ENCODE data around the gene RPL35.

RPL35 gene

GRCh38 chr9:124814164-124814535 lies 47.6 kb downstream of the RPL35 start:
- no peak overlapping the region for H3K4me3 ChIP-seq (ENCODE audit: low read length, poor library complexity, severe bottlenecking)
- TF ChIP-seq CTCF (conservative IDR thresholded peaks at IDR 0.05; ENCODE audit: low read length) (no peak), EZH2phosphoT487 (IDR thresholded peaks at IDR 0.05; ENCODE audit: borderline replicate concordance) (no peak)
- H3K36me3 ChIP-seq (ENCODE audit: insufficient read depth, low read length) = no peaks in the 10 kb centered on the region
- H3F3A ChIP-seq (ENCODE audit: low read depth) = no peaks in the 10 kb centered on the region
- H3K9ac ChIP-seq (ENCODE audit: low read depth, low read length, poor library complexity, severe bottlenecking) = no peak overlapping the region
- H3K9me3 ChIP-seq (ENCODE audit: insufficient read depth, low read depth, low read length) = no peaks in the 10 kb centered on the region
- no peaks in the 10 kb centered on the region for H3K9me2 ChIP-seq (replicated peaks; ENCODE audit: low read depth, low read length)
- H4K20me1 ChIP-seq (ENCODE audit: insufficient read depth, low read length, poor library complexity, severe bottlenecking) = no peaks in the 10 kb centered on the region
- no peak overlapping the region for H2AFZ ChIP-seq (ENCODE audit: low read length)
- no peaks in the 10 kb centered on the region for H3K27me3 ChIP-seq (ENCODE audit: insufficient read depth, low read length, poor library complexity, severe bottlenecking)
- no peaks in the 10 kb centered on the region for H3K79me2 ChIP-seq (ENCODE audit: insufficient read depth, low read length)
- H3K4me1 ChIP-seq (ENCODE audit: insufficient read depth, low read length, poor library complexity, severe bottlenecking) = no peaks in the 10 kb centered on the region
- no peak overlapping the region for H3K4me2 ChIP-seq (ENCODE audit: low read depth, low read length, poor library complexity, severe bottlenecking)

DNA sequence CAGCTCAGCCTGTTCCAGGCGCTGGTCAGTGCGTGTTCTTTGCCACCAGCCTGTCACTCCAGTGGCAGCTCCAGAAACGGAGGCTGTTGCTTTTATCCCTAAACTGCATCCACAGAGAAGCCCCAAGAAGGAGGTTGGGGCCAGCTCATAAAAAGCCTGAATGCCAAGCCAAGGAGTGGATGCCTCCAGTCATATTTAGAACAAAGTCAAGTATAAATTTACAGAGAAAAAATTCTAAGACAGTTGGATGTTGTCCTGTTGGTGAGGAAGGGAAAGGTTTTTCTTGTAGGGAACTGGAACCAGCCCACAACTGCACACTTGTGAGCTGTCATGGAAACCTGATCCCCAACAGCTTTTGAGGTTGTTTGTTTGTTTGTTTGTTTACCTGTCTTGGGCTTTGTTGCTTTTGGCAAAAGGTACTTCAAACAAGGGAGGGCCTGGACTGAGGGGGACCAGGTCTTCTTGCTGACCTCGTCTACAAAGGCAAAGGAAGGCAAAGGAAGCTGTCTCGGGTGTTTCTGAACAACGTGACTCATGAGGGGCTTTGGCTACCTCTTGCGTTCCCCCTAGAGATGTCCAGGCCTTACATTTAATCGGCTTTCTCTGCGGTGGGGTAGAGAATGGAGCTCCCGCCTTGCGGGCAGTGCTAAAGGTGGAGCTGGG lies 48.1 kb downstream of the RPL35 start:
- no peak for TF ChIP-seq EZH2phosphoT487 (IDR thresholded peaks at IDR 0.05; ENCODE audit: borderline replicate concordance)
- TF ChIP-seq CTCF (conservative IDR thresholded peaks at IDR 0.05; ENCODE audit: low read length) = no peak
- no peak overlapping the region for H3K9ac ChIP-seq (ENCODE audit: low read depth, low read length, poor library complexity, severe bottlenecking)
- H3K79me2 ChIP-seq (ENCODE audit: insufficient read depth, low read length) = no peaks in the 10 kb centered on the region
- H4K20me1 ChIP-seq (ENCODE audit: insufficient read depth, low read length, poor library complexity, severe bottlenecking) = no peaks in the 10 kb centered on the region
- no peaks in the 10 kb centered on the region for H3F3A ChIP-seq (ENCODE audit: low read depth)
- no peak overlapping the region for H3K4me3 ChIP-seq (ENCODE audit: low read length, poor library complexity, severe bottlenecking)
- H2AFZ ChIP-seq (ENCODE audit: low read length) = no peak overlapping the region
- no peaks in the 10 kb centered on the region for H3K9me2 ChIP-seq (replicated peaks; ENCODE audit: low read depth, low read length)
- no peaks in the 10 kb centered on the region for H3K4me1 ChIP-seq (ENCODE audit: insufficient read depth, low read length, poor library complexity, severe bottlenecking)
- no peaks in the 10 kb centered on the region for H3K36me3 ChIP-seq (ENCODE audit: insufficient read depth, low read length)
- H3K27me3 ChIP-seq (ENCODE audit: insufficient read depth, low read length, poor library complexity, severe bottlenecking) = no peaks in the 10 kb centered on the region
- H3K9me3 ChIP-seq (ENCODE audit: insufficient read depth, low read depth, low read length) = no peaks in the 10 kb centered on the region
- no peak overlapping the region for H3K4me2 ChIP-seq (ENCODE audit: low read depth, low read length, poor library complexity, severe bottlenecking)

DNA sequence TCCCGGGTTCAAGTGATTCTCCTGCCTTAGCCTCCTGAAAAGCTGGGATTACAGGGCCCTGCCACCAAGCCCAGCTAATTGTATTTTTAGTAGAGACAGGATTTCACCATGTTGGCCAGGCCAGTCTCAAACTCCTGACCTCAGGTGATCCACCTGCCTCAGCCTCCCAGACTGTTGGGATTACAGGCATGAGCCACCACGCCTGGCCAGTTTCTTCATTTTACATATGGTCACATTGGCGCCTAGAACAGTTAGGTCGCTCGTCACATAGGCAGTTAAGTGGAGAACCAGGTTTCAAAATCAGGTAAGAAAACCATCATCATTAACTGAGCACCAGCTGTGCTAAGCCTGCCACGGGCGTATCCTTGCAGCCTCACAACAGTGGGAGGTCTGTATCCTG lies 48.7 kb downstream of the RPL35 start:
- Histone ChIP-seq H3K9me2 (replicated peaks; ENCODE audit: low read depth, low read length) (no peaks in the 10 kb centered on the region), H4K20me1 (ENCODE audit: insufficient read depth, low read length, poor library complexity, severe bottlenecking) (no peaks in the 10 kb centered on the region), H3K79me2 (ENCODE audit: insufficient read depth, low read length) (no peaks in the 10 kb centered on the region), H3F3A (ENCODE audit: low read depth) (no peaks in the 10 kb centered on the region), H3K4me1 (ENCODE audit: insufficient read depth, low read length, poor library complexity, severe bottlenecking) (no peaks in the 10 kb centered on the region), H2AFZ (ENCODE audit: low read length) (no peak overlapping the region), H3K9me3 (ENCODE audit: insufficient read depth, low read depth, low read length) (no peaks in the 10 kb centered on the region), H3K27me3 (ENCODE audit: insufficient read depth, low read length, poor library complexity, severe bottlenecking) (no peaks in the 10 kb centered on the region), H3K4me3 (ENCODE audit: low read length, poor library complexity, severe bottlenecking) (no peak overlapping the region), H3K4me2 (ENCODE audit: low read depth, low read length, poor library complexity, severe bottlenecking) (no peak overlapping the region), H3K36me3 (ENCODE audit: insufficient read depth, low read length) (no peaks in the 10 kb centered on the region), H3K9ac (ENCODE audit: low read depth, low read length, poor library complexity, severe bottlenecking) (no peak overlapping the region)
- TF ChIP-seq CTCF (conservative IDR thresholded peaks at IDR 0.05; ENCODE audit: low read length) (no peak), EZH2phosphoT487 (IDR thresholded peaks at IDR 0.05; ENCODE audit: borderline replicate concordance) (no peak)
